ENCODE results near the gene CDIPT.

CDIPT gene

GRCh38 chr16:29818082-29818481 is 44.9 kb downstream of the CDIPT start:
- no peak for TF ChIP-seq CTCF (IDR thresholded peaks at IDR 0.05; ENCODE audit: low read depth, low read length)
- Histone ChIP-seq H3K27me3 (no peaks in the 10 kb centered on the region), H3K4me3 (ENCODE audit: low read depth, low read length) (no peak overlapping the region), H3K4me1 (no peaks in the 10 kb centered on the region; the same call in none of the 2 replicates), H3K36me3 (peaks cover 36% of the 10 kb centered on the region), H3K9me3 (no peaks in the 10 kb centered on the region)
- no peak for DNase-seq

- TF ChIP-seq CTCF (IDR thresholded peaks at IDR 0.05; ENCODE audit: low read depth, low read length): peak; percentile 32; the same call in 1 of the 2 replicates
- DNase-seq: peak; percentile 68
- Histone ChIP-seq H3K36me3 (peaks cover 36% of the 10 kb centered on the region), H3K4me3 (ENCODE audit: low read depth, low read length) (peak overlapping the region; percentile 80), H3K9me3 (no peaks in the 10 kb centered on the region), H3K4me1 (no peaks in the 10 kb centered on the region; the same call in none of the 2 replicates), H3K27me3 (no peaks in the 10 kb centered on the region)
These were observed 46.2 kb downstream of the CDIPT start for GRCh38 chr16:29816694-29817441.

GRCh38 chr16:29815793-29816693 is 47.0 kb downstream of the CDIPT start, which contains the start of gene PAGR1:
TSS of gene PAGR1 (plus strand) at chr16:29816152. CDS start at chr16:29816526, 374 bp downstream.
- Histone ChIP-seq H3K27me3 (no peaks in the 10 kb centered on the region), H3K4me3 (ENCODE audit: low read depth, low read length) (peak within 1 kb of the TSS; percentile 80), H3K36me3 (peaks cover 34% of the 10 kb centered on the region), H3K9me3 (no peaks in the 10 kb centered on the region), H3K4me1 (no peaks in the 10 kb centered on the region; the same call in none of the 2 replicates)
- DNase-seq: peak; percentile 98
- peak; percentile 85 for TF ChIP-seq CTCF (IDR thresholded peaks at IDR 0.05; ENCODE audit: low read depth, low read length)

- DNase-seq: peak; percentile 50
- peak overlapping the region; percentile 80 for H3K4me3 ChIP-seq (ENCODE audit: low read depth, low read length)
- no peak for TF ChIP-seq CTCF (IDR thresholded peaks at IDR 0.05; ENCODE audit: low read depth, low read length)
- H3K36me3 ChIP-seq: peaks cover 32% of the 10 kb centered on the region
- no peaks in the 10 kb centered on the region for H3K27me3 ChIP-seq
- no peaks in the 10 kb centered on the region for H3K9me3 ChIP-seq
- H3K4me1 ChIP-seq: peaks cover 3% of the 10 kb centered on the region
These were observed 47.8 kb downstream of the CDIPT start for GRCh38 chr16:29815032-29815721.

GRCh38 chr16:29814592-29814991 is 48.4 kb downstream of the CDIPT start:
- TF ChIP-seq CTCF (IDR thresholded peaks at IDR 0.05; ENCODE audit: low read depth, low read length): no peak
- no peak for DNase-seq
- peak overlapping the region; percentile 80 for H3K4me3 ChIP-seq (ENCODE audit: low read depth, low read length)

More at GRCh38 chr16:29814592-29814991, 48.4 kb downstream of the CDIPT start:
- Histone ChIP-seq H3K36me3 (peaks cover 30% of the 10 kb centered on the region), H3K27me3 (no peaks in the 10 kb centered on the region), H3K4me1 (peaks cover 3% of the 10 kb centered on the region), H3K9me3 (no peaks in the 10 kb centered on the region)
